GM23338 (cell line): ENCODE results near the gene TSTD2. TPM values are rescaled to one million over a fixed set of nuclear protein-coding genes. Genes with fewer than 3 reads are reported as not detected.

Experiments used
- ATAC-seq: fragments of 200-7000 bp; cut with Tn5 transposase; 3 replicates; pipeline ENCODE4 v1.9.1; 2020
- DNase-seq: peaks from one replicate; pipeline ENCODE4 v3.0.0-alpha.2; 2015; ENCODE audit warnings: low spot score
- H2AFZ ChIP-seq: fragments of 200-600 bp; sonication (generic); 2 replicates; pipeline ENCODE4 v1.8.0; 2016; ENCODE audit warnings: antibody characterized with exemption, mild to moderate bottlenecking, moderate library complexity
- H3F3A ChIP-seq: fragments of 200-600 bp; sonication (generic); replicated peaks from 2 replicates; pipeline ENCODE4 v1.8.0; 2017; ENCODE audit warnings: antibody characterized with exemption, mixed run types, low read depth
- H3K27ac ChIP-seq: fragments of 200-600 bp; sonication (generic); 2 replicates; pipeline ENCODE4 v1.6.1; 2016; ENCODE audit warnings: low read depth
- H3K27me3 ChIP-seq: fragments of 200-600 bp; sonication (generic); 2 replicates; pipeline ENCODE4 v1.8.0; 2016; ENCODE audit warnings: mild to moderate bottlenecking, mixed run types, moderate library complexity; ENCODE audit not compliant: insufficient read depth
- H3K36me3 ChIP-seq: fragments of 200-600 bp; sonication (generic); 2 replicates; pipeline ENCODE4 v1.8.0; 2016; ENCODE audit warnings: mild to moderate bottlenecking; ENCODE audit not compliant: insufficient read depth
- H3K4me1 ChIP-seq: fragments of 200-600 bp; sonication (generic); 2 replicates; pipeline ENCODE4 v1.8.0; 2016; ENCODE audit warnings: mild to moderate bottlenecking, moderate library complexity; ENCODE audit not compliant: insufficient read depth
- H3K4me2 ChIP-seq: fragments of 200-600 bp; sonication (generic); 2 replicates; pipeline ENCODE4 v1.7.1; 2017; ENCODE audit warnings: mixed run types
- H3K4me3 ChIP-seq: fragments of 200-600 bp; sonication (generic); 2 replicates; pipeline ENCODE4 v1.6.1; 2016; ENCODE audit warnings: mixed run types
- H3K79me2 ChIP-seq: fragments of 200-600 bp; sonication (generic); replicated peaks from 2 replicates; pipeline ENCODE4 v1.8.0; 2017; ENCODE audit warnings: mild to moderate bottlenecking; ENCODE audit not compliant: insufficient read depth
- H3K9me2 ChIP-seq: fragments of 200-600 bp; sonication (generic); 2 replicates; pipeline ENCODE4 v1.8.0; 2017; ENCODE audit not compliant: insufficient read depth
- H4K20me1 ChIP-seq: fragments of 200-600 bp; sonication (generic); replicated peaks from 2 replicates; pipeline ENCODE4 v1.8.0; 2017; ENCODE audit warnings: mild to moderate bottlenecking; ENCODE audit not compliant: insufficient read depth
- H3K27ac Mint-ChIP-seq: 2 replicates; pipeline ENCODE4 v1.8.0; 2020; ENCODE audit warnings: inconsistent platforms, mild to moderate bottlenecking, moderate library complexity, mixed read lengths
- H3K27me3 Mint-ChIP-seq: 3 replicates; pipeline ENCODE4 v1.8.0; 2022; ENCODE audit warnings: low read depth, mild to moderate bottlenecking, moderate library complexity, mixed read lengths, inconsistent platforms; ENCODE audit not compliant: insufficient read depth, poor library complexity
- H3K36me3 Mint-ChIP-seq: 3 replicates; pipeline ENCODE4 v1.8.0; 2021; ENCODE audit warnings: low read depth, mild to moderate bottlenecking, inconsistent platforms, moderate library complexity, mixed read lengths
- H3K4me1 Mint-ChIP-seq: 3 replicates; pipeline ENCODE4 v1.8.0; 2020; ENCODE audit warnings: mild to moderate bottlenecking, inconsistent platforms, mixed read lengths
- H3K4me3 Mint-ChIP-seq: 3 replicates; pipeline ENCODE4 v1.8.0; 2021; ENCODE audit warnings: moderate library complexity, mild to moderate bottlenecking, inconsistent platforms, mixed read lengths
- H3K9me3 Mint-ChIP-seq: 3 replicates; pipeline ENCODE4 v1.8.0; 2020; ENCODE audit warnings: moderate library complexity, mild to moderate bottlenecking, inconsistent platforms, mixed read lengths
- CREB1 ChIP-seq: fragments of 250-450 bp; sonication (Bioruptor Pico); IDR thresholded peaks from 2 replicates; pipeline ENCODE4 v1.5.0; 2020; ENCODE audit warnings: low read depth, mild to moderate bottlenecking, moderate library complexity
- EZH2 ChIP-seq: fragments of 200-600 bp; sonication (generic); IDR thresholded peaks from one replicate; pipeline ENCODE4 v1.8.0; 2017; ENCODE audit warnings: antibody characterized with exemption, mild to moderate bottlenecking, low read depth; ENCODE audit not compliant: unreplicated experiment
- EZH2phosphoT487 ChIP-seq: fragments of 200-600 bp; sonication (generic); IDR thresholded peaks from one replicate; pipeline ENCODE4 v1.8.1; 2018; ENCODE audit warnings: antibody characterized with exemption; ENCODE audit not compliant: unreplicated experiment
- JUNB ChIP-seq: IDR thresholded peaks from one replicate; pipeline ENCODE4 v1.6.1; 2016; ENCODE audit warnings: antibody characterized with exemption; ENCODE audit not compliant: unreplicated experiment
- NANOG ChIP-seq: IDR thresholded peaks from 2 replicates; pipeline ENCODE4 v1.6.1; 2016; ENCODE audit warnings: antibody characterized with exemption, borderline replicate concordance
- POLR2AphosphoS5 ChIP-seq: IDR thresholded peaks from 2 replicates; pipeline ENCODE4 v1.6.1; 2016; ENCODE audit warnings: antibody characterized with exemption, low read depth
- STAT1 ChIP-seq: IDR thresholded peaks from one replicate; pipeline ENCODE4 v1.6.1; 2016; ENCODE audit warnings: antibody characterized with exemption; ENCODE audit not compliant: unreplicated experiment
- ZNF331 ChIP-seq: fragments of 250-450 bp; sonication (Bioruptor Pico); IDR thresholded peaks from 2 replicates; pipeline ENCODE4 v1.5.0; 2020; ENCODE audit warnings: low read depth, mild to moderate bottlenecking, moderate library complexity
- polyA plus RNA-seq: library from polyadenylated mRNA; unstranded; fragments of >200 nt; fragmentation: Nextera tagmentation; extraction: Ambion mirVana; gene quantifications from 2 replicates; pipeline ENCODE4 v1.2.1, GENCODE V29; 2016
- total RNA-seq: library from RNA; depleted of rRNA; stranded (reverse); fragments of >200 nt; shearing (Covaris generic); gene quantifications from 2 replicates; pipeline ENCODE4 v1.2.3, GENCODE V29; 2014
- TF ChIP-seq, protein P1 (sequence below): IDR thresholded peaks from one replicate; pipeline ENCODE4 v1.6.1; 2018; ENCODE audit warnings: antibody characterized with exemption; ENCODE audit not compliant: unreplicated experiment
- TF ChIP-seq, protein P2 (sequence below): fragments of 250-450 bp; sonication (Bioruptor Pico); IDR thresholded peaks from 2 replicates; pipeline ENCODE4 v1.5.0; 2020; ENCODE audit warnings: mild to moderate bottlenecking, moderate library complexity
- TF ChIP-seq, protein P3 (sequence below): IDR thresholded peaks from 2 replicates; pipeline ENCODE4 v1.6.1; 2016; ENCODE audit warnings: antibody characterized with exemption

Gene TSTD2
- total and polyA plus RNA-seq, 2 experiments from 2014 or later = 8.5 to 21.8 TPM

DNA sequence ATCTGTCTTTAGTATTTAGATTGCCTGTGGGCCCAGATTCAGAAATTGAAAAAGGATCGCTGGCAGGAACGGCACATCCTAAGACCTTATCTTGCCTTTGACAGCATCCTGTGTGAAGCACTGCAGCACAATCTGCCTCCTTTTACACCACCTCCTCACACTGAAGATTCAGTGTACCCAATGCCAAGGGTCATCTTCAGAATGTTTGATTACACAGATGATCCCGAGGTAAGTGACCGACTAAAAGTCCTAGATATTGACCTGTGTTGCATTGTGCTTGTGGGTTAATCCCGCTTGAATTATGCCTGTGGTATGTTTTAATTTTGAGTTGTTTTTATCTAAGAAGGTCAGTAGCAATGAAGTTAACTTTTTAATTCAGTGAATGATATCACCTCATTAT is 14.8 kb upstream of the TSTD2 start (continued):
- no peak for TF ChIP-seq EZH2phosphoT487
- no peak for TF ChIP-seq EZH2
- no peak for TF ChIP-seq STAT1
- no peak for TF ChIP-seq CREB1
- no peak for TF ChIP-seq NANOG

DNA sequence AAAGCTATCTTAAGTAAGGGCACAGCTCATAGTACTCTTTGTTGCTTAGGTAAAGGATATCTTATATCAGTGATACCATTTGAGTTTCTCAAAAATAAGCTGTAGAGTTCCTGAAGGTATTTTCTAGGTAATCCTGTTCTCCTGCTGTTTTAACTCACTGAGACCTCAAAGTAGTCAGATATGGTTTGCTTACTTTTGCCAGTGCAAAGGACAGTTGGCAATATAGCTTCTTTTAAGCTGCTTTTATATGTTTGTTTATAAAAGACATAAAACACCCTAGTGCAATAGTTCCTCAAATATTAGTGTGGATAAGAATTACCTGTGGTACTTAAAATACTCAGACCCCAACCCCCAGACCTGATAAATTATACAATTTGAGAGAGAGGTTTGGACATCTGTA is 12.6 kb upstream of the TSTD2 start:
- DNase-seq (no peak), ATAC-seq (no peak)
- H3K4me2 ChIP-seq = no peak overlapping the region
- no peak overlapping the region for H3K27ac ChIP-seq
- peaks cover 12% of the 10 kb centered on the region for H4K20me1 ChIP-seq
- no peak overlapping the region for H2AFZ ChIP-seq
- H3K36me3 ChIP-seq = peaks cover 47% of the 10 kb centered on the region
- H3K9me3 Mint-ChIP-seq = no peaks in the 10 kb centered on the region
- H3K4me1 Mint-ChIP-seq = no peaks in the 10 kb centered on the region
- no peaks in the 10 kb centered on the region for H3K4me1 ChIP-seq
- no peaks in the 10 kb centered on the region for H3K9me2 ChIP-seq
- H3K79me2 ChIP-seq = peaks cover 20% of the 10 kb centered on the region
- no peaks in the 10 kb centered on the region for H3K27me3 Mint-ChIP-seq
- no peak overlapping the region for H3K4me3 ChIP-seq
- TF ChIP-seq NANOG (no peak), STAT1 (no peak), ZNF331 (CRISPR knock-in tag) (no peak), POLR2AphosphoS5 (no peak), JUNB (no peak), EZH2phosphoT487 (no peak)
- TF ChIP-seq, protein P1, sequence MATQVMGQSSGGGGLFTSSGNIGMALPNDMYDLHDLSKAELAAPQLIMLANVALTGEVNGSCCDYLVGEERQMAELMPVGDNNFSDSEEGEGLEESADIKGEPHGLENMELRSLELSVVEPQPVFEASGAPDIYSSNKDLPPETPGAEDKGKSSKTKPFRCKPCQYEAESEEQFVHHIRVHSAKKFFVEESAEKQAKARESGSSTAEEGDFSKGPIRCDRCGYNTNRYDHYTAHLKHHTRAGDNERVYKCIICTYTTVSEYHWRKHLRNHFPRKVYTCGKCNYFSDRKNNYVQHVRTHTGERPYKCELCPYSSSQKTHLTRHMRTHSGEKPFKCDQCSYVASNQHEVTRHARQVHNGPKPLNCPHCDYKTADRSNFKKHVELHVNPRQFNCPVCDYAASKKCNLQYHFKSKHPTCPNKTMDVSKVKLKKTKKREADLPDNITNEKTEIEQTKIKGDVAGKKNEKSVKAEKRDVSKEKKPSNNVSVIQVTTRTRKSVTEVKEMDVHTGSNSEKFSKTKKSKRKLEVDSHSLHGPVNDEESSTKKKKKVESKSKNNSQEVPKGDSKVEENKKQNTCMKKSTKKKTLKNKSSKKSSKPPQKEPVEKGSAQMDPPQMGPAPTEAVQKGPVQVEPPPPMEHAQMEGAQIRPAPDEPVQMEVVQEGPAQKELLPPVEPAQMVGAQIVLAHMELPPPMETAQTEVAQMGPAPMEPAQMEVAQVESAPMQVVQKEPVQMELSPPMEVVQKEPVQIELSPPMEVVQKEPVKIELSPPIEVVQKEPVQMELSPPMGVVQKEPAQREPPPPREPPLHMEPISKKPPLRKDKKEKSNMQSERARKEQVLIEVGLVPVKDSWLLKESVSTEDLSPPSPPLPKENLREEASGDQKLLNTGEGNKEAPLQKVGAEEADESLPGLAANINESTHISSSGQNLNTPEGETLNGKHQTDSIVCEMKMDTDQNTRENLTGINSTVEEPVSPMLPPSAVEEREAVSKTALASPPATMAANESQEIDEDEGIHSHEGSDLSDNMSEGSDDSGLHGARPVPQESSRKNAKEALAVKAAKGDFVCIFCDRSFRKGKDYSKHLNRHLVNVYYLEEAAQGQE = no peak
- TF ChIP-seq, protein P2, sequence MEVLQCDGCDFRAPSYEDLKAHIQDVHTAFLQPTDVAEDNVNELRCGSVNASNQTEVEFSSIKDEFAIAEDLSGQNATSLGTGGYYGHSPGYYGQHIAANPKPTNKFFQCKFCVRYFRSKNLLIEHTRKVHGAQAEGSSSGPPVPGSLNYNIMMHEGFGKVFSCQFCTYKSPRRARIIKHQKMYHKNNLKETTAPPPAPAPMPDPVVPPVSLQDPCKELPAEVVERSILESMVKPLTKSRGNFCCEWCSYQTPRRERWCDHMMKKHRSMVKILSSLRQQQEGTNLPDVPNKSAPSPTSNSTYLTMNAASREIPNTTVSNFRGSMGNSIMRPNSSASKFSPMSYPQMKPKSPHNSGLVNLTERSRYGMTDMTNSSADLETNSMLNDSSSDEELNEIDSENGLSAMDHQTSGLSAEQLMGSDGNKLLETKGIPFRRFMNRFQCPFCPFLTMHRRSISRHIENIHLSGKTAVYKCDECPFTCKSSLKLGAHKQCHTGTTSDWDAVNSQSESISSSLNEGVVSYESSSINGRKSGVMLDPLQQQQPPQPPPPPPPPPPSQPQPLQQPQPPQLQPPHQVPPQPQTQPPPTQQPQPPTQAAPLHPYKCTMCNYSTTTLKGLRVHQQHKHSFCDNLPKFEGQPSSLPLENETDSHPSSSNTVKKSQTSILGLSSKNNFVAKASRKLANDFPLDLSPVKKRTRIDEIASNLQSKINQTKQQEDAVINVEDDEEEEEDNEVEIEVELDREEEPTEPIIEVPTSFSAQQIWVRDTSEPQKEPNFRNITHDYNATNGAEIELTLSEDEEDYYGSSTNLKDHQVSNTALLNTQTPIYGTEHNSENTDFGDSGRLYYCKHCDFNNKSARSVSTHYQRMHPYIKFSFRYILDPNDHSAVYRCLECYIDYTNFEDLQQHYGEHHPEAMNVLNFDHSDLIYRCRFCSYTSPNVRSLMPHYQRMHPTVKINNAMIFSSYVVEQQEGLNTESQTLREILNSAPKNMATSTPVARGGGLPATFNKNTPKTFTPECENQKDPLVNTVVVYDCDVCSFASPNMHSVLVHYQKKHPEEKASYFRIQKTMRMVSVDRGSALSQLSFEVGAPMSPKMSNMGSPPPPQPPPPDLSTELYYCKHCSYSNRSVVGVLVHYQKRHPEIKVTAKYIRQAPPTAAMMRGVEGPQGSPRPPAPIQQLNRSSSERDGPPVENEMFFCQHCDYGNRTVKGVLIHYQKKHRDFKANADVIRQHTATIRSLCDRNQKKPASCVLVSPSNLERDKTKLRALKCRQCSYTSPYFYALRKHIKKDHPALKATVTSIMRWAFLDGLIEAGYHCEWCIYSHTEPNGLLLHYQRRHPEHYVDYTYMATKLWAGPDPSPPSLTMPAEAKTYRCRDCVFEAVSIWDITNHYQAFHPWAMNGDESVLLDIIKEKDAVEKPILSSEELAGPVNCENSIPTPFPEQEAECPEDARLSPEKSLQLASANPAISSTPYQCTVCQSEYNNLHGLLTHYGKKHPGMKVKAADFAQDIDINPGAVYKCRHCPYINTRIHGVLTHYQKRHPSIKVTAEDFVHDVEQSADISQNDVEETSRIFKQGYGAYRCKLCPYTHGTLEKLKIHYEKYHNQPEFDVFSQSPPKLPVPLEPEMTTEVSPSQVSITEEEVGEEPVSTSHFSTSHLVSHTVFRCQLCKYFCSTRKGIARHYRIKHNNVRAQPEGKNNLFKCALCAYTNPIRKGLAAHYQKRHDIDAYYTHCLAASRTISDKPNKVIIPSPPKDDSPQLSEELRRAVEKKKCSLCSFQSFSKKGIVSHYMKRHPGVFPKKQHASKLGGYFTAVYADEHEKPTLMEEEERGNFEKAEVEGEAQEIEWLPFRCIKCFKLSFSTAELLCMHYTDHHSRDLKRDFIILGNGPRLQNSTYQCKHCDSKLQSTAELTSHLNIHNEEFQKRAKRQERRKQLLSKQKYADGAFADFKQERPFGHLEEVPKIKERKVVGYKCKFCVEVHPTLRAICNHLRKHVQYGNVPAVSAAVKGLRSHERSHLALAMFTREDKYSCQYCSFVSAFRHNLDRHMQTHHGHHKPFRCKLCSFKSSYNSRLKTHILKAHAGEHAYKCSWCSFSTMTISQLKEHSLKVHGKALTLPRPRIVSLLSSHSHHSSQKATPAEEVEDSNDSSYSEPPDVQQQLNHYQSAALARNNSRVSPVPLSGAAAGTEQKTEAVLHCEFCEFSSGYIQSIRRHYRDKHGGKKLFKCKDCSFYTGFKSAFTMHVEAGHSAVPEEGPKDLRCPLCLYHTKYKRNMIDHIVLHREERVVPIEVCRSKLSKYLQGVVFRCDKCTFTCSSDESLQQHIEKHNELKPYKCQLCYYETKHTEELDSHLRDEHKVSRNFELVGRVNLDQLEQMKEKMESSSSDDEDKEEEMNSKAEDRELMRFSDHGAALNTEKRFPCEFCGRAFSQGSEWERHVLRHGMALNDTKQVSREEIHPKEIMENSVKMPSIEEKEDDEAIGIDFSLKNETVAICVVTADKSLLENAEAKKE (CRISPR knock-in tag) = no peak
- TF ChIP-seq, protein P3, sequence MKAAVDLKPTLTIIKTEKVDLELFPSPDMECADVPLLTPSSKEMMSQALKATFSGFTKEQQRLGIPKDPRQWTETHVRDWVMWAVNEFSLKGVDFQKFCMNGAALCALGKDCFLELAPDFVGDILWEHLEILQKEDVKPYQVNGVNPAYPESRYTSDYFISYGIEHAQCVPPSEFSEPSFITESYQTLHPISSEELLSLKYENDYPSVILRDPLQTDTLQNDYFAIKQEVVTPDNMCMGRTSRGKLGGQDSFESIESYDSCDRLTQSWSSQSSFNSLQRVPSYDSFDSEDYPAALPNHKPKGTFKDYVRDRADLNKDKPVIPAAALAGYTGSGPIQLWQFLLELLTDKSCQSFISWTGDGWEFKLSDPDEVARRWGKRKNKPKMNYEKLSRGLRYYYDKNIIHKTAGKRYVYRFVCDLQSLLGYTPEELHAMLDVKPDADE = no peak
- H3K27ac Mint-ChIP-seq = no peak overlapping the region
- H3K36me3 Mint-ChIP-seq = peaks cover 46% of the 10 kb centered on the region
- no peaks in the 10 kb centered on the region for H3F3A ChIP-seq
- H3K4me3 Mint-ChIP-seq = no peak overlapping the region
- H3K27me3 ChIP-seq = no peaks in the 10 kb centered on the region
